Liver (tissue), 3 donors: ENCODE results near the gene ZFAND3.

Experiments
- CTCF ChIP-seq: fragments of 150-350 bp; IDR thresholded peaks from 2 replicates; pipeline ENCODE4 v1.5.1; 2017; ENCODE audit warnings: improper control_type of control experiment, low read depth, low read length; ENCODE audit not compliant: missing input control
- FOXA1 ChIP-seq: IDR thresholded peaks from 2 replicates; pipeline ENCODE4 v1.6.1; 2016; ENCODE audit warnings: antibody characterized with exemption
- GABPA ChIP-seq, 2 donors: IDR thresholded peaks in 1 of 2; conservative IDR thresholded peaks in 1 of 2; 2 replicates each; pipeline ENCODE4 v1.6.1; 2016; ENCODE audit warnings: antibody characterized with exemption in 2 of 2, mild to moderate bottlenecking in 1 of 2, moderate library complexity in 1 of 2
- MAX ChIP-seq: IDR thresholded peaks from 2 replicates; pipeline ENCODE4 v1.6.1; 2016; ENCODE audit warnings: antibody characterized with exemption
- RXRA ChIP-seq, 2 donors: IDR thresholded peaks; 2 replicates each; pipeline ENCODE4 v1.6.1; 2017 to 2018; ENCODE audit warnings: antibody characterized with exemption in 2 of 2, mild to moderate bottlenecking in 1 of 2
- TAF1 ChIP-seq: conservative IDR thresholded peaks from 2 replicates; pipeline ENCODE4 v1.6.1; 2016; ENCODE audit warnings: antibody characterized with exemption, mild to moderate bottlenecking
- YY1 ChIP-seq: IDR thresholded peaks from 2 replicates; pipeline ENCODE4 v1.6.1; 2016; ENCODE audit warnings: antibody characterized with exemption, mild to moderate bottlenecking
- TF ChIP-seq, protein P1 (sequence below): IDR thresholded peaks from 2 replicates; pipeline ENCODE4 v1.6.1; 2016; ENCODE audit warnings: antibody characterized with exemption, mild to moderate bottlenecking
- TF ChIP-seq, protein P2 (sequence below): IDR thresholded peaks from 2 replicates; pipeline ENCODE4 v1.6.1; 2016; ENCODE audit warnings: antibody characterized with exemption
- donor health status: healthy.
- donor health status: healthy.

DNA sequence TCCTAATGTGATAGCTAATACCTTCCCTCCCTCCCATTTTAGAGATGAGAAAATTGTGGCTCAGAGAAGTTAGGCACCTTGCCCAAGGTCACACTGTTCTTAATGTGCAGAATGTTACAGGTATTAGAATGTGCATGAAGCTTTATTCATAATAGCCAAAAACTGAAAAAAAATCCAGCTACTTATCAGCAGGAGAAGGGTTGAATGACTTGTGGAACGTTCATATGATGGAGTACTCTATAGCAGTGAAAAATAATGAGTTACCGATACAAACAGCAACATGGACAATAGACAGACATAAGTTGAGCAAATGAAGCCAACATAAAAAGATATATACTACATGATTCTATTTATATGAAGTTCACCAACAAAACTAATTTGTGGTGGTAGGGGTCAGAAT lies 37.7 kb upstream of the ZFAND3 start:
- TF ChIP-seq CTCF (no peak), RXRA (IDR thresholded peaks at IDR 0.05) (no peak), YY1 (no peak), FOXA1 (no peak), GABPA (IDR thresholded peaks at IDR 0.05 in 1 of 2, conservative IDR thresholded peaks at IDR 0.05 in 1 of 2) (no peak), TAF1 (no peak), MAX (no peak)
- TF ChIP-seq, protein P1, sequence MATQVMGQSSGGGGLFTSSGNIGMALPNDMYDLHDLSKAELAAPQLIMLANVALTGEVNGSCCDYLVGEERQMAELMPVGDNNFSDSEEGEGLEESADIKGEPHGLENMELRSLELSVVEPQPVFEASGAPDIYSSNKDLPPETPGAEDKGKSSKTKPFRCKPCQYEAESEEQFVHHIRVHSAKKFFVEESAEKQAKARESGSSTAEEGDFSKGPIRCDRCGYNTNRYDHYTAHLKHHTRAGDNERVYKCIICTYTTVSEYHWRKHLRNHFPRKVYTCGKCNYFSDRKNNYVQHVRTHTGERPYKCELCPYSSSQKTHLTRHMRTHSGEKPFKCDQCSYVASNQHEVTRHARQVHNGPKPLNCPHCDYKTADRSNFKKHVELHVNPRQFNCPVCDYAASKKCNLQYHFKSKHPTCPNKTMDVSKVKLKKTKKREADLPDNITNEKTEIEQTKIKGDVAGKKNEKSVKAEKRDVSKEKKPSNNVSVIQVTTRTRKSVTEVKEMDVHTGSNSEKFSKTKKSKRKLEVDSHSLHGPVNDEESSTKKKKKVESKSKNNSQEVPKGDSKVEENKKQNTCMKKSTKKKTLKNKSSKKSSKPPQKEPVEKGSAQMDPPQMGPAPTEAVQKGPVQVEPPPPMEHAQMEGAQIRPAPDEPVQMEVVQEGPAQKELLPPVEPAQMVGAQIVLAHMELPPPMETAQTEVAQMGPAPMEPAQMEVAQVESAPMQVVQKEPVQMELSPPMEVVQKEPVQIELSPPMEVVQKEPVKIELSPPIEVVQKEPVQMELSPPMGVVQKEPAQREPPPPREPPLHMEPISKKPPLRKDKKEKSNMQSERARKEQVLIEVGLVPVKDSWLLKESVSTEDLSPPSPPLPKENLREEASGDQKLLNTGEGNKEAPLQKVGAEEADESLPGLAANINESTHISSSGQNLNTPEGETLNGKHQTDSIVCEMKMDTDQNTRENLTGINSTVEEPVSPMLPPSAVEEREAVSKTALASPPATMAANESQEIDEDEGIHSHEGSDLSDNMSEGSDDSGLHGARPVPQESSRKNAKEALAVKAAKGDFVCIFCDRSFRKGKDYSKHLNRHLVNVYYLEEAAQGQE: no peak
- TF ChIP-seq, protein P2, sequence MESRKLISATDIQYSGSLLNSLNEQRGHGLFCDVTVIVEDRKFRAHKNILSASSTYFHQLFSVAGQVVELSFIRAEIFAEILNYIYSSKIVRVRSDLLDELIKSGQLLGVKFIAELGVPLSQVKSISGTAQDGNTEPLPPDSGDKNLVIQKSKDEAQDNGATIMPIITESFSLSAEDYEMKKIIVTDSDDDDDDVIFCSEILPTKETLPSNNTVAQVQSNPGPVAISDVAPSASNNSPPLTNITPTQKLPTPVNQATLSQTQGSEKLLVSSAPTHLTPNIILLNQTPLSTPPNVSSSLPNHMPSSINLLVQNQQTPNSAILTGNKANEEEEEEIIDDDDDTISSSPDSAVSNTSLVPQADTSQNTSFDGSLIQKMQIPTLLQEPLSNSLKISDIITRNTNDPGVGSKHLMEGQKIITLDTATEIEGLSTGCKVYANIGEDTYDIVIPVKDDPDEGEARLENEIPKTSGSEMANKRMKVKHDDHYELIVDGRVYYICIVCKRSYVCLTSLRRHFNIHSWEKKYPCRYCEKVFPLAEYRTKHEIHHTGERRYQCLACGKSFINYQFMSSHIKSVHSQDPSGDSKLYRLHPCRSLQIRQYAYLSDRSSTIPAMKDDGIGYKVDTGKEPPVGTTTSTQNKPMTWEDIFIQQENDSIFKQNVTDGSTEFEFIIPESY: no peak
